K562 treated with DMSO at 1 percent for 4 hours (cell line): ENCODE measurements around the gene OR10A2. TPM values are rescaled to one million over a fixed set of nuclear protein-coding genes. Genes with fewer than 3 reads are reported as not detected.

Experiments used
- total RNA-seq: library from RNA; unstranded; fragments of 300-600 nt; gene quantifications from 2 replicates; pipeline ENCODE4 v1.2.3, GENCODE V29; 2022; ENCODE audit not compliant: insufficient read depth

Gene OR10A2
- total RNA-seq: not detected in 2 replicates

GRCh38 chr11:6862961-6863360, at the start of gene OR10A2:
Gene OR10A2 (plus strand): TSS chr11:6863057. CDS start chr11:6869755, 6,698 bp downstream.

DNA sequence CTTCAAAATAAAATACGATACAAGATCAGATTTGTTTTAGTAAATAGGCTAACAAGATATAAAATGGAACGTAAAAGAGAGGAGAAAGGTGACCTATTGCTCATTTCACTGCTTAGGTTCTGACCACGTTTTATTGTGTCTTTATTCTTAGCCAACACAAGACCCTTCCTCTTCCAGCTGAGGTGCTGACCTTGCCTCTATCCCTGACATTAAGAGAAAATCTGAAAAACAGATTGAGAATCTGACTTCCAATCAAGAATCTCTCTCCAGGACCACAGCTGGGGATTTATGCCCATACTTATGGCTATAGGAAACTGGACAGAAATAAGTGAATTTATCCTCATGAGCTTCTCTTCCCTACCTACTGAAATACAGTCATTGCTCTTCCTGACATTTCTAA, 17.5 kb upstream of the OR10A2 start, which contains the start of gene OR10A5:
Gene OR10A5, plus strand, starts transcription at position 301 of the 400 bp plus-strand sequence. Its CDS starts 0 bp downstream, at position 301.

GRCh38 chr11:6876325-6876724, 13.5 kb downstream of the OR10A2 start, which contains the start of gene OR10A4:
Gene OR10A4 (plus strand): TSS chr11:6876625. CDS start chr11:6876648, 23 bp downstream.

DNA sequence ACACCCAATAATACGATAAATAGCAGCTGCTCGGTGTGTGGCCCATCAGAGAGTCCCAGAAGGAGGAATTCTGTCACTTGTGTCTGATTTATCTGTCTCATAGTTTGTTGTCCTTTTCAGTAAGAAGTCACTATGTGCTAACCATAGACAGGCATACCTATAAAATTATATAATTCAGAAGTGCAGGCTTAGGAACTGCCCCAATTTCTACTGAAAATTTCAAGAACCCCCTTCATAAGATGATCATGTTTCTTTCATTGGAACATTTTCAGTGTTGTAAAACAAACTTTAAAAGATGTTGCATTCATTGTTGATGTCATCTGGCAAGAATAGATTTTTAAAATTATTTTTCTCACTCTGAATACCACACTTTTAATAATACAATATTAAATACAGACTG, 29.5 kb downstream of the OR10A2 start, which contains the start of gene OR2D2:
Gene OR2D2, minus strand, starts transcription at position 101 of the 400 bp plus-strand sequence. Its CDS starts 0 bp downstream, at position 101.

GRCh38 chr11:6920702-6921101, 57.8 kb downstream of the OR10A2 start, which contains the start of gene OR2D3:
Gene OR2D3 (plus strand): TSS chr11:6921002. CDS start chr11:6921002, 0 bp downstream.

Other genes with a start within 250 kb of the OR10A2 start
- 122 and 151 TPM in 2 replicates for gene TPP1, start 243.6 kb upstream of the OR10A2 start, total RNA-seq
- gene DCHS1, start 207.2 kb upstream of the OR10A2 start, total RNA-seq: 0.23 and 0.38 TPM in 2 replicates
- 35.8 and 45.4 TPM in 2 replicates for gene MRPL17, start 179.7 kb upstream of the OR10A2 start, total RNA-seq
- gene OR2AG2, start 91.1 kb upstream of the OR10A2 start, total RNA-seq: 0.49 TPM in 1 of 2 replicates, not detected in the other
- gene OR2AG1, start 80.0 kb upstream of the OR10A2 start, total RNA-seq: not detected in 2 replicates
- gene OR6A2, start 63.4 kb upstream of the OR10A2 start, total RNA-seq: not detected in 2 replicates
- not detected in 2 replicates for gene OR10A5, start 17.4 kb upstream of the OR10A2 start, total RNA-seq
- not detected in 2 replicates for gene OR10A4, start 13.6 kb downstream of the OR10A2 start, total RNA-seq
- gene OR2D2, start 29.4 kb downstream of the OR10A2 start, total RNA-seq: not detected in 2 replicates
- not detected in 2 replicates for gene OR2D3, start 57.9 kb downstream of the OR10A2 start, total RNA-seq
- 2.6 and 3.6 TPM in 2 replicates for gene ZNF215, start 63.4 kb downstream of the OR10A2 start, total RNA-seq
- gene ZNF214, start 157.3 kb downstream of the OR10A2 start, total RNA-seq: not detected in 2 replicates
- gene NLRP14, start 157.4 kb downstream of the OR10A2 start, total RNA-seq: 0.31 TPM in 1 of 2 replicates, not detected in the other
- not detected in 2 replicates for gene RBMXL2, start 225.9 kb downstream of the OR10A2 start, total RNA-seq